ENCODE data around the gene DENND4C.
"Not testable (repeated sequence)": the region's sequence is repeated elsewhere in the genome, so short reads cannot be mapped to it uniquely, and the experiment has no call there.

DENND4C gene

DNA sequence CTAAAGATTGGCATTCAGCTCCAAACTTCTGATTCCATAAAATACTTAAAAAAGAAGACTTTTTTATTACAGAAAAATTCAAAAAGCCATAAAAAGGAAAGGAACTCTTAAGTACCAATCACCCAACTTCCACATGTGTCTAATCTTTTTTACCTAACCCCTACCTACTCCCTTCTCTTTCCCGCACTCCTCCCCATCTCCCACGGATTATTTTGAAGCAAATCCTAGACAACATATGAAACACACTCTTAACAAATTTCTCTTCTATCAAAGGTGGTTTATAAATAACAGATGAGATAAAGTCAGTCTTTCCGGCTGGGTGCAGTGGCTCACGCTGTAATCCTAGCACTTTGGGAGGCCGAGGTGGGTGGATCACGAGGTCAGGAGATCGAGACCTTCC, 5.9 kb upstream of the DENND4C start:
- no peak for DNase-seq (ENCODE audit: low read depth, low spot score)

DNA sequence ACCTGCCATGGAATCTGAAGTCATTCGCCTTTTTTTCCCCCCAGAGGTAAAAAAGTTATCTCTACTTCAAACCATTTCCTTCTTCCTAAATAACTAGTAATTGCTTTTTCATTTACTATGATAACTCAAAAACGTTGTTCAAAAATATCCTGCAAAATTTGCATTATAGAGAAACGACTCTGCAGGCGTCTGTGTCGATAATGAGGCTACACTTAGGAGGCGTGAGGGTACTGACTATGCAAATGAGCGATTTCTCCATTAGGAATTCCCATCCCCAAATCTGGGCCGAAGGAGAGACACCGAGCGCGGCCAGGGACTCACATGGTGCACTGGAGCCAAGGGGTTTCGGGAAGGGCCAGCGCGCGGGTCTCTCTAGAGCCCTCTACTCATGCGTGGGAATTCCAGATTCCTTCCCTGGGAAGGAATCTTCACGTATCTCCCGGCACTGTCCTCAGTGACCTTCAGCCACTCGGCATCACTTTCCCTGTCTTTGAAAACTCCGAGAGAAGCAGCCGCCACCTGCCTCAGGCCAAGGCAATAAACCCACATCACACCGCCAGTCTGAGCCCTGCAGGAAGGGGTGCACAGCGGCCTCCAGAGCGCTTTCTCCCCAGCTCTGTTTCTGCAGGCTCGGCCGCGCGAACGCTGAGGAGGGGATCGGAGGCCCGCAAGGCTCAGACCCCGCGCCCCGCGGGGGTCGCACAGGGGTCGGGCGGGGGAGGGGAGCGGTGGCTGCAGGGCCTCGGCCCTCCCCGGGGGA, 718 bp upstream of the DENND4C start:
- no peak for DNase-seq (ENCODE audit: low read depth, low spot score)

DNA sequence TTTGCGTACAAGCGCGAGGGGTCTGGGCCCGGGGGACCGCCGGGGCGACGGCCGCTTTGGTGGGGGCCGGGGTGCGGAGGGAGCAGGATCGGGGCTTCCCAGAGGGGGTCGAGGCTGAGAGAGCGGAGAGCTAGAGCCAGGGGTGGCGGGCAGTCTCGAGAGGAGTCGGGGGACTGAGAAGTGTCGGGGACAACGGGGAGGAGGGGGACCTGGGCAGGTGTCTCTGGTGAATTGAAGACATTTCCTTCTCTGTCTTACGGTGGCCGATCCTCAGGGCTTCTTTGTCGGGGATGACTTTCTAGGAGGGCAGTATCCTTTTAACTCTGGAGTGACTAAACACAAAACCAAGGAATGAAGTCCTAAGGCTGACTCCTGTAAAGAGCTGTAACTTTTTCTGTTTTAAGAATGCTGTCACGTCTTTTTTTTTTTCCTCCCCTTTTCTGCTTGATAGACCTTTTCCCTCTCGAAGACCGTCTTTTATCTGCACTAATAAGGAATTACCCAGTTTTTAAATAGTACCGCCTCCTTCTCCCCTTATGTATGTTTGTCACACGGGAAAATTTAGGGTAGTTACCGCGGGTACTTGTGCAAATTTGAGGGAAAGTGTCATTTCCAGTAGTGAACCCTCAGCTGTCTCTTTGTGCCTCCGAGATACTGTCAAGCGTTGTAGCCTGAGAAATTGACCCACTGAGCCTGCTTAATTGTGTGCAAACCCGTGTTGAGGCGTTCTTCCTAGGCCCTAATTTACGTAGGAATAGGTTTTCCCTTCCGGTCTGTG, 822 bp downstream of the DENND4C start:
- no peak for DNase-seq (ENCODE audit: low read depth, low spot score)

DNA sequence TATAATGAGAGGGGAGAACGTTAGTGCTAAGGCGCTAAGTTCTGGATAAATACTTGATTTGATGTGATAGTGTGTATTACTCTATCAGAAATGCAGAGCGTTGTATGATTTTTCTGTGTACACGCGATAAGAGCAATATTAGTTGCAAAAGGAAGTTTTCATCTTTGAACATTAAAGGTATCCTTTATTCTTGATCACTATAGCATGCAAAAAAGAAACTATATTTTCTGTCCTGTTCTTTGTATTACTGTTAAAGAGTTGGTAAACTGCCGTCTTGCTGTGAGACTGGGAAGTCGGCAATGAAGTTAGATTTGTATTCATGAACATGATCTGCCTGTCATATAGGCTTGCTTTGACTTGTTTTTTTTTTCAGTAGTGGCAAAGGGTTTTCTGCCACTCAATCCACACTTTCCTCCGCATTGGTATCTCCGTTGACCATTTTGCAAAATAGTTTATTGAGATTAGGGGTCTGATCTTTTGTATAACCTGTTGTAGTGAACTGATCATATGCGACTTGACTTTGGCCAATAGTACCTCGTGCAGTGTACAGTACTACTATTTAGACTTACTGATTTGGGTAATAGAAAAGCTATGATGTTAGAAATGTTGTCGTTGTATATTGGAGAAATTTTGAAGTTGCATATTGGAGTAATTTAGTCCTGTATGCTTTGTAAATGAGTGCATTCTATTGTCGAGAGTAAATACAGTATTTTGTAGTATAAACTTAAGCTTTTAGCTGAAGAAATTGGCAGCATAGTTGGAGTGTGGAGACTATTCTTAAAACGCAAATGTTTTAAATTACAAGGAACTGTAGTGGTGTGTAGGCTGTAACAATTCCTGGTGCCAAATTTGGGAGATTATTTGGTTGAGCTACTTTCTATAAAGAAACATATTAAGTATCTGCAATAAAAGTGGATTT, 1.7 kb downstream of the DENND4C start:
- no peak for DNase-seq (ENCODE audit: low read depth, low spot score)

DNA sequence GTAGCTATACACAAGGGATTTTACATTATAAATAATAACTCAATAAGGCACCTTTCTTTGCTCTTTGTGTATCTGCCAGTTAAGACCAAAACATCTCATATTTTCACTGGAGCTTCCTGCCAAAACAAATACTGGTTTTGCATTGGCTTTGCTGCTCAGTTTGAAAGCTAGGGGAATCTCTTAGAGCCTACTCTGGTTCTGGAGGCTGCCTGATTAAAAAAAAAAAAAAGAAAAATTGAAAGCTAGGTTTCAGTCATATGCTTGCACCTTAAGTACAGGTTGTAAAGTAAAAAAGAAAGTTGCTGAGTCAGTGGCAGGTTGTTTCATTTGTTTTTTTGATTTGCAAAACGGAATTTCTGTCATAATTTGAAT, 2.3 kb downstream of the DENND4C start:
- no peak for DNase-seq (ENCODE audit: low read depth, low spot score)

DNA sequence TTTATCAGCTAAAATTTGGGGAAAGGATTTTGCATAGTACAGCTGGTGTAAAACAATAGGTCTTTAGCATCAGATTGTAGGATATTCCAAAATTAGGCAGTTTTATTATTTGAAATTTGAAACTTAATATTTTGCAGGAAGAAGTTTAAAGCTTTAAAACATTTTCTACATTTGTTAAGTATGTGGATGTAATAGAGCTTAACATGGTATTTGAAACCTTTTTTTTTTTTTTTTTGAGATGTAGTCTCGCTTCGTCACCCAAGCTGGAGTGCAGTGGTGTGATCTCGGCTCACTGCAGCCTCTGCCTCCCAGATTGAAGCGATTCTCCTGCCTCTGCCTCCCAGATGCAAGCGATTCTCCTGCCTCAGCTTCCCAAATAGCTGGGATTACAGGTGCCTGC, 2.9 kb downstream of the DENND4C start:
- DNase-seq (ENCODE audit: low read depth, low spot score) = no peak

DNA sequence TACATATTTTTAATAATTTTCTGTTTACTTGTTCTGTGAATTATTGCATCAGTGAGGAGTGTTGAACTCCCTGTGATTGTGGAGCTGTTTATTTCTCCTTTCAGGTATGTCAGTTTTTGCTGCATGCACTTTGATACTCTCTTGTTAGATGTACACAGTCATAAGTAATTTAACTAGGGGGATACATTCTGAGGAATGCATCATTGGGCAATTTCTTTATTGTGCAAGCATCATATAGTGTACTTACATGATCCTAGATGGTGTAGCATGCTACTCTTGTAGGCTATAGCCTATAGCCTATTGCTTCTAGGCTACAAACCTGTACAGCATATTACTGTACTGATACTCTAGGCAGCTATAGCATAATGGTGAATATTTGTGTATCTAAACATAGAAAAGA, 9.5 kb downstream of the DENND4C start:
- no peak for DNase-seq (ENCODE audit: low read depth, low spot score)

DNA sequence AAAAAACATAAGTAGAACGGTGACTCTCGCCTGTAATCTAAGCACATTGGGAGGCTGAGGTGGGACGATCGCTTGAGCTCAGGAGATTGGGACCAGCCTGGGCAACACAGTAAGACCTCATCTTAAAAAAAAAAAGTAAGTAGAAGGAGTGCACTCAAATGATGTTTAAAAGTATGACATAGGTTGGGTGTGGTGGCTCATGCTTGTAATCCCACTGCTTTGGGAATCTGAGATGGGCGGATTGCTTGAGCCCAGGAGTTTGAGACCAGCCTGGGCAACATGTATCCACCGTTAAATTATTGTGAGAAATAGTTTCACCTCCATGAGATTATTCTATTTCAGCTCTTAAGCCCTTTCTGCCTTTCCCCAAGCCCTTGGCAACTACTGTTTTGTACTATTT, 11.2 kb downstream of the DENND4C start:
- DNase-seq (ENCODE audit: low read depth, low spot score) = no peak

DNA sequence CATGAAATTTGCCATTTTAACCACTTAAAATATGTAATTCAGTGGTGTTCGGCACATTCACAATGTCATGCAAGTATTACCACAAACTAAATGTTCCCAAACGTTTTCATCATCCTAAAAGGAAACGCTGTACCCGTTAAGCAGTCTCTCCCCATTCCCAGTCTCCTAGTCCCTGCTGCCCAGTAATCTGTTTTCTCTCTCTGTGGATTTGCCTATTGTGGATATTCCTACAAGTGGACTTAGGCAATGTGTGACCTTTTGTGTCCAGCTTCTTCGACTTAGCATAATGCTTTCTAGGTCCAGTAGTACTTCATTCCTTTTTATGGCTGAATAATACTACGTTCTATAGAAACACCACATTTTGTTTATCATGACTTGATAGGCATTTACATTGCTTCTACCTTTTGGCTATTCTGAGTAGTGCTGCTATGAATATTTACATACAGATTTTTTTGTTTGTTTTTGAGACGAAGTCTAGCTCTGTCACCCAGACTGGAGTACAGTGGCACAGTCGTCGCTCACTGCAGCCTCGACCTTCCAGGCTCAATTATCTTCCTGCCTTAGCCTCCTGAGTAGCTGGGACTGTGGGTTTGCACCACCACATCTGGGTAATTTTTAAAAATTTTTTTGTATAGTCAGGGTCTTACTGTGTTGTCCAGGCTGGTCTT, 13.0 kb downstream of the DENND4C start:
- no peak for DNase-seq (ENCODE audit: low read depth, low spot score)

DNA sequence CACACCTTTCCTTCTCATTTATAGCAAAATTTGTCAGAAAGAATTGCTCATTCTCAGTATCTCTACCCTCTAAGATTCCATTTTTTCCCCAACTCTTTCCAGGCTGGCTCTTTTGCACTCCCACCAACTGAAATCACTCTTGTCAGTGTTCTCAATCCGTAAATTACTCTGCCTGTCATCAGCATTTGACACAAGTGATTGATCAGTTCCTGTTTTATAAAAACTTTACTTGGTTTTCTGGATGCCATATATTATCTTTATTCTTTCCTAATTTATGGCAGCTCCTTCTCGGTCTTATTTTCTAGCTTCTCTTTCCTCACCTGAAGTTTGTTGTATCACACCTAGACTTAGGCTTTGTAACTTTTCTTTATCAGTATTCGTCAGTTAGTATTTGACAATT, 16.4 kb downstream of the DENND4C start:
- DNase-seq (ENCODE audit: low read depth, low spot score) = no peak

DNA sequence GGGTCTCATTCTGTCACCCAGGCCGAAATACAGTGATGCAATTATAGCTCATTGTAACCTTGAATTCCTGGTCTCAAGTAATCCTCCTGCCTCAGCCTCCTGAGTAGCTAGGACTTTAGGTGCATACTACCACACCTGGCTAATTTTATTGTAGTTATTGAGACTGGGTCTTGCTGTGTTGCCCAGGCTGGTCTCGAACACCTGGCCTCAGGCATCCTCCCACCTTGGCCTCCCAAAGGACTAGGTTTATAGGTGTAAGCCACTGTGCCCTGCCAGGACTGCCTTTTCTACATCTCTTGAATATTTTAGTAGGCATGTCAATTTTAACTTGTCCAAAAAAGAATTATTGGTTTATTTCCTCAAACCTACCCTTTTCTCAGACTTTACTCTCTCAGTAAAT, 16.9 kb downstream of the DENND4C start:
- DNase-seq (ENCODE audit: low read depth, low spot score) = no peak

DNA sequence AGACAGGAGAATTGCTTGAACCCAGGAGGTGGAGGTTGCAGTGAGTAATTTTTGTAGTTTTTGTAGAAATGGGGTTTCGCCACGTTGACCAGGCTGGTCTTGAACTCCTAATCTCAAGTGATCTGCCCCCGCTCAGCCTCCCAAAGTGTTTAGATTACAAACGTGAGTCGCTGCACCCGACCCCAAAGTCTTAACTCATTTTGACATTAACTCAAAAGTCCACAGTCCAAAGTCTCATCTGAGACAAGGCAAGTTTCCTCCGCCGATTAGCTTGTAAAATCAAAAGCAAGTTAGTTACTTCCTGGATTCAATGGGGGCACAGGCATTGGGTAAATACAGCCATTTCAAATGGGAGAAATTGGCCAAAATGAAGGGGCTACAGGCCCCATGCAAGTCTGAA, 19.9 kb downstream of the DENND4C start:
- not testable (repeated sequence) for DNase-seq (ENCODE audit: low read depth, low spot score)

DNA sequence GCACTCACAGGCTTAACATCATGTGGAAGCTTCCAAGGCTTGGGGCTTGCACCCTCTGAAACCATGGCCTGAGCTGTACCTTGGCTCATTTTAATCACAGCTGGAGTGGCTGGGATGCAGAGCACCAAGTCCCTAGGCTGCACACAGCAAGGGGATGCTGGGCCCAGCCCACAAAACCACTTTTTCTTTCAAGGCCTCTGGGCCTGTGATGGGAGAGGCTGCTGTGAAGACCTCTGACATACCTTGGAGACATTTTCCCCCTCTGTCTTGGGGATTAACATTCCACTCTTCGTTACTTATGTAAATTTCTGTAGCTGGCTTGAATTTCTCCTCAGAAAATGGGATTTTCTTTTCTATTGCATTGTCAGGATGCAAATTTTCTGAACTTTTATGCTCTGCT, 20.7 kb downstream of the DENND4C start:
- not testable (repeated sequence) for DNase-seq (ENCODE audit: low read depth, low spot score)

DNA sequence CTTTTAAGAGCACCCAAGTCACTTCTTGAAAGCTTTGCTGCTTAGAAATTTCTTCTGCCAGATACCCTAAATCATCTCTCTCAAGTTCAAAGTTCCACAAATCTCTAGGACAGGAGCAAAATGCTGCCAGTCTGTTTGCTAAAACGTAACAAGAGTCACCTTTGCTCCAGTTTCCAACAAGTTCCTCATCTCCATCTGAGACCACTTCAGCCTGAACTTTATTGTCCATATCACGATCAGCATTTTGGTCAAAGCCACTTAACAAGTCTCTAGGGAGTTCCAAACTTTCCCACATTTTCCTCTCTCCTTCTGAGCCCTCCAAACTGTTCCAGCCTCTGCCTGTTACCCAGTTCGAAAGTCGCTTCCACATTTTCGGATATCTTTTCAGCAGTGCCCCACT, 21.1 kb downstream of the DENND4C start:
- DNase-seq (ENCODE audit: low read depth, low spot score) = not testable (repeated sequence)

DNA sequence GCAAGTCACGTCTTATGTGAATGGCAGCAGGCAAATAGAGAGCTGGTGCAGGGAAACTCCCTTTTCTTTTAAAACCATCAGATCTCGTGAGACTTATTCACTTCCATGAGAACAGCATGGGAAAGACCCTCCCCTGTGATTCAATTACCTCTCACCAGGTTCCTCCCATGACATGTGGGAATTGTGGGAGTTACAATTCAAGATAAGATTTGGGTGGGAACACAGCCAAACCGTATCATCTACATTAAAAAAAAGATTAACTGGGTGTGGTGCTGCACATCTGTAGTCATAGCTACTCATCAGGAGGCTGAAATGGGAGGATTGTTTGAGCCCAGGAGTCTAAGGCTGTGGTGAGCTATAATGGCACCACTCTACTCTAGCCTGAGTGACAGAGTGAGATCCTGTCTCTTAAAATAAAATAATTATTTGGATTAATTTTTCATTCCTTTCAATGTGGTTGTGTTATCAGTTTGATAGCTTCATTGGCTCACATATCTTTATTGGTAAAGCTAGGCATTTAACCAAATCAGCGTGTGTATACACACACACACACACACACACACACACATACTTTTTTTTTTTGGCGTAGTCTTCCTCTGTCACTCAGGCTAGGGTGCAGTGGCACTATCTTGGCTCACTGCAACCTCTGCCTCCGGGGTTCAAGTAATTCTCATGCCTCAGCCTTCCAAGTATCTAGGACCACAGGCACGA, 21.8 kb downstream of the DENND4C start:
- no peak for DNase-seq (ENCODE audit: low read depth, low spot score)

DNA sequence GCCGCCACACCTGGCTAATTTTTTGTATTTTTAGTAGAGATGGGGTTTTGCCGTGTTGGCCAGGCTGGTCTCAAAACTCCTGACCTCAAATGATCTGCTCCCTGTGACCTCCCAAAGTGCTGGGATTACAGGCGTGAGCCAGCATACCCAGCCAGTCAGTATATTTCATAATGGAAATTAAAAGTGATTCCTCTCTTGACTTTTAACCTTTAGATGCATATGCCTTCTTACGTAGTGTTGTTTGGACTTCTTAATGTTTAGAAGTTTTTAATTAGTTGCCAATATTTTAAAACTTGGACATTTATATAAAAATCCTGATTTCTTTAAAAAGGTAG, 22.4 kb downstream of the DENND4C start:
- no peak for DNase-seq (ENCODE audit: low read depth, low spot score)

DNA sequence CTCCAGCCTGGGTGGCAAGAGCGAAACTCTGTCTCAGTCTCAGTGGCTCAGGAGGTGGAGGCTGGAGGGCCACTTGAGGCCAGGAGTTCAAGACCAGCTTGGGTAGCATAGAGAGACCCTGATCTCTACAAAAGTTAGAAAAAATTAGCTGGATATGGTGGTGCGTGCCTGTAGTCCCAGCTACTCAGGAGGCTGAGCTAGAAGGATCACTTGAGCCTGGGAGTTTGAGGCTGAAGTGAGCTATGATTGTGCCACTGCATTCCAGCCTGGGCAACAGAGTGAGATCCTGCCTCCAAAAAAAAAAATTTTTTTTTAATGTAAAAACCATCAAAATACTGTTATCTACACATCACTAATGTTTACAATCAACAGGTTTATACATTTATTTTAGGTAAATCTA, 24.6 kb downstream of the DENND4C start:
- no peak for DNase-seq (ENCODE audit: low read depth, low spot score)

DNA sequence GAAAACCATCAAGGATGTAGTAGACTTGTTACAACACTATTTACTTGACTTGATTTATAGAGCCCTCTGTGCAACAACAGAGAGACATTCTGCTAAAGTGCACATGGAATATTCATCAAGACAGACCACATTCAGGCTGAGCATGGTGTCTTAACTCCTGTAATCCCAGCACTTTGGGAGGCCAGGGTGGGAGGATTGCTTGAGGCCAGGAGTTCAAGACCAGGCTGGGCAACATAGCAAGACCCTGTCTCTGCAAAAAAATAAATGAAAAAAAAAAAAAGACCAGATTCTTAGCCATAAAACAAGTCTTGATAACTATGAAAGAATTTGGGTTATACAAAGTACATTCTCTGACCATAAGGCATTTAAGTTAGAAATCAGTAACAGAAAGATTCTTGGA, 25.3 kb downstream of the DENND4C start:
- DNase-seq (ENCODE audit: low read depth, low spot score) = no peak

DNA sequence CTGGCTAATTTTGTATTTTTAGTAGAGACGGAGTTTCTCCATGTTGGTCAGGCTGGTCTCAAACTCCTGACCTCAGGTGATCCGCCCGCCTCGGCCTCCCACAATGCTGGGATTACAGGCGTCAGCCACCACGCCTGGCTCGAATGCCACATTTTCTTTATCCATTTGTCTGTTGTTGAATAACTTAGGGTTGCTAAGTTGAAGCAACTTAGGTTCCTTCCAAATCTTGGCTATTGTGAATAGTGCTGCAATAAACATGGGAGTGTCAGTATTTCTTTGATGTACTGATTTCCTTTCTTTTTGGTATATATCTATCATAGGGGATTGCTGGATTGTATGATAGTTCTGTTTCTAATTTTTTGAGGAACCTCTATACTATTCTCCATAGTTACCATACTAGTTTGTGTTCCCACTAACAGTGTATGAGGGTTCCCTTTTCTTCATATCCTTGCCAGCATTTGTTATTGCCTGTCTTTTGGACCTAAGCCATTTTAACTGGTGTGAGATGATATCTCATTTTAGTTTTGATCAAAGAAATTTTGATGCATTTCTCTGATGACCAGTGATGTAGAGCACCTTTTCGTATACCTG, 29.3 kb downstream of the DENND4C start:
- DNase-seq (ENCODE audit: low read depth, low spot score) = not testable (repeated sequence)

DNA sequence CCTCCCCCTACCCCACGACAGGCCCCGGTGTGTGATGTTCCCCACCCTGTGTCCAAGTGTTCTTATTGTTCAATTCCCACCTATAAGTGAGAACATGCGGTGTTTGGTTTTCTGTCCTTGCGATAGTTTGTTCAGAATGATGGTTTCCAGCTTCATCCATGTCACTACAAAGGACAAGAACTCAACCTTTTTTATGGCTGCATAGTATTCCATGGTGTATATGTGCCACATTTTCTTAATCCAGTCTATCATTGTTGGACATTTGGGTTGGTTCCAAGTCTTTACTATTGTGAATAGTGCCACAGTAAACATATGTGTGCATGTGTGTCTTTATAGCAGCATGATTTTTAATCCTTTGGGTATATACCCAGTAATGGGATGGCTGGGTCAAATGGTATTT, 35.1 kb downstream of the DENND4C start:
- not testable (repeated sequence) for DNase-seq (ENCODE audit: low read depth, low spot score)
